ENCODE results near the gene FGA. TPM values are rescaled to one million over a fixed set of nuclear protein-coding genes. Genes with fewer than 3 reads are reported as not detected.

The FGA gene
- total RNA-seq = 15,070 TPM

DNA sequence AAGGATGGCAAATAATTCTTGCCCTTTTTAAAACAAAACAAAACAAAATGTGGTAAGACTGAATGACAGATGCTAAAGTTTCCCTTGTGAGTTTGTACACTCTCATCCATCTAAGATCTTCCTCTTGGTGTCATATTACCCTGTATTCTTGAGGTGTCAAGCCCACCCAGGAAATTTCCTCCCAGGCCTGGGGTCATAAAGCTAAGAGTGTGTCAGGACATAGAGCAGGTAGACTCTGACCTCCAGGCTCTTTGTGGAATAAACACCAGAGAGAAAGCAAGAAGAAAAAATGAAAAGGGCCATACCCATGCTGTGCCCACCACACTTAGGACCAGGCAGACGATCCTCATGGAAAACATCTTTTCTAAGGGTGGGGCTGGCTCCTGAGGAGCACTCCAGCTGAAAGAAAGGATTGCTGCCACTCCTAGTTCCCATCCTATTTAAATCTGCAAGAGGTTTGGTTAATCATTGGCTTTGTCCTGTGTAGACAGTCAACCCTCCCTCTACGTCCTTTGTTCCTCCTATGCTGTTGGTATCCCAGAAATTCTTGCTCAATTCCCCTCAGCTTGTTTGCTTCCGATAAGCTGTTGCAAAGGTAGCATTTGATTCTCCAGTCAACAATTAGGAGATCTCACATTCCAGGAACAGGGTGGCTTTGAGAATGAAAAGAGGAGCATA lies at the start of gene FGA:
TSS of gene FGA (minus strand) at position 414 of the 678 bp plus-strand sequence. CDS start at position 359, 55 bp downstream.
- DNase-seq (ENCODE audit: low spot score) (peak; percentile 80), ATAC-seq (peak; percentile 59)

DNA sequence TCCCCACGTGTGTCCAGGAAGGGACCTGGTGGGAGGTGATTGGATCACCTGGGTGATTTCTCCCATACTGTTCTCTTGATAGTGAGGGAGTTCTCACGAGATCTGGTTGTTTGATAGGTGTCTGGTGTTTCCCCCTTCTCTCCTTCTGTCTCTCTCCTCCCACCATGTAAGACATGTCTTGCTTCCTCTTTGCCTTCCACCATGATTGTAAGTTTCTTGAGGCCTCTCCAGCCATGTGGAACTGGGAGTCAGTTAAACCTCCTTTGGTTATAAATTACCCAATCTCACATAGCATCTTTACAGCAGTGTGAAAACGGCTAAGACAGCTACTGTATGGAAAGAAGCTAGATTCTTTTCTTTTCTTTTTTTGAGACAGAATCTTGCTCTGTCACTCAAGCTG lies 43.5 kb upstream of the FGA start:
- DNase-seq (ENCODE audit: low spot score) = no peak
- ATAC-seq = no peak

DNA sequence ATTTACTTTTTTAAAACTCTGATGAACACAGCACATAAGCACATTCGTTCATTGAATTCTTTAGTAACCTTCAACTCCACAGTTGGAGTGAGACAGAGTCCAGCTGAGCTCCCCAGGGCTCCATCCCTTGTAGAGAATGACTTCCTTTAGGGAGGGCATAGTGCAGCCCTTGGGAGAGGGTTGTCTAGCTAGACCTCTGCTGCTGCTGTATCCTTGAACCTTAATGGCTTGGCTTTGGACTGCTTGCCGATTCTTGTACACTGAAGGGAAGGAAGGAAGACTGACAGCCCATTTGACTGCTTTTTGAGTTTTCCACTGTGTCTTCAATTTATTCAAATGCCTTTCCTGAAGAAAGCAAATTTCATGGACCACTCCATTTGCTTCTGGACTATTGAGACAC lies 41.3 kb upstream of the FGA start:
- DNase-seq (ENCODE audit: low spot score) = no peak

GRCh38 chr4:154630324-154630723 lies 39.8 kb upstream of the FGA start:
- DNase-seq (ENCODE audit: low spot score) (no peak), ATAC-seq (no peak)

More for the DNA sequence above, 41.3 kb upstream of the FGA start:
- ATAC-seq = no peak

GRCh38 chr4:154626793-154627484 lies 36.4 kb upstream of the FGA start:
- peak; percentile 86 for ATAC-seq
- DNase-seq (ENCODE audit: low spot score) = peak; percentile 78

GRCh38 chr4:154625971-154626370 lies 35.4 kb upstream of the FGA start:
- no peak for DNase-seq (ENCODE audit: low spot score)
- ATAC-seq = no peak

- peak; percentile 11 for ATAC-seq
Observed at GRCh38 chr4:154623995-154624394, 33.5 kb upstream of the FGA start.

DNA sequence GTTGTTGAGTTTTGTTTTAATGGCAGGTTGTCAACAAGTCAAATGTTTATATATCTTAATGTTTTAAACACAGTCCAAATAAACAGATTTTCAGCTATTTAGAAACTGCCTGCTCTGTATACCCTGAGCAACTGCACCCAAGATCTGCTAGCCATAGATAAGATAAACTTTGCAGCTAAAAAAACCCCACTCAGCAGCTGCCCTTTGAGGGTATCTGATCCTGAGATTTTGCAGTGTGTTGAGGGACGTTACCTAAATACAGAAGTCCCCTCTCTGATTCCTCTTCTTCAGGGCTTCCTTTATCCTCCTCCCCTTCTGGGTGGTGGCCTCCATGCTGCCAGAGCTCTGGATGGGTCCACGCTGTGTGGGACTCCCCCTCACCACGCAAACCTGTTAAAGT lies 32.9 kb upstream of the FGA start:
- ATAC-seq = no peak
- no peak for DNase-seq (ENCODE audit: low spot score)

More at GRCh38 chr4:154623995-154624394, 33.5 kb upstream of the FGA start:
- no peak for DNase-seq (ENCODE audit: low spot score)

DNA sequence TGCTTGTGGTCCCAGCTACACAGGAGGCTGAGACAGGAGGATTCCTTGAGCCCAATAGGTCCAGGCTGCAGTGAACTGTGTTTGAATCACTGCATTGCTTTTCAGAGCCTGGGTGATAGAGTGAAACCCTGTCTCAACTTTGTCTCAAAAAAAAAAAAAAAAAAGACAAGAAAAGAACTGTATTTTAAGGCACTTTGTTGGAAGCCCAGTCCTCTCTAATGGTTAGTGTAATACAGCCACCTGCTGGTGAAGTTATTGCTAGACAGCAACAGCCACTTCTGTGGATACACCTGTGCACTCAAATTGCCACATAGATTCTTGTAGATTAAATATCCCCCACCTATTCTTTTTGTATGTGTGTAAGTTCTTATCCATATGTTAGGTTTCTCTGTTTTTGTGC lies 32.1 kb upstream of the FGA start:
- peak; percentile 45 for ATAC-seq
- DNase-seq (ENCODE audit: low spot score) = no peak

DNA sequence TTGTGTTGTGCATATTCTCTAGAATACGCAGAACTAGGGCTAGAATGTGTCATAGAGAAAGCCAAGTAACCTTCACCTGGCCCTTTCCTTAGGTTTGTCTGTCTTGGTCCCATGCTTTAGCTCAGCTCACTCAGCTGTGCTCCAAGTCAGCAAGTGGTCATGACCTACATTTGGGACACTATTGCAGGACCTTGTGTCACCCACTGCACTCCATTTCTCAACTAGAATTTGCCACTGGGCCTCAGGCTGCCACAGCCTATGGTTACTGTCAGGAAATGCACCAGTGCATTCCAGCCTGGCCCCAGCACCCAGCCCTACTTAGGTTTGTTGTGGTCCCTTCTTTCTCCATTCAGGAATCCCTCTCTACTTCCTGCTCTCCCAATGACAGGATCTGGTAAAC lies 29.6 kb upstream of the FGA start:
- ATAC-seq = peak; percentile 52
- DNase-seq (ENCODE audit: low spot score) = no peak

- peak; percentile 71 for ATAC-seq
- peak; percentile 79 for DNase-seq (ENCODE audit: low spot score)
Observed at GRCh38 chr4:154618708-154619315, 28.3 kb upstream of the FGA start.

DNA sequence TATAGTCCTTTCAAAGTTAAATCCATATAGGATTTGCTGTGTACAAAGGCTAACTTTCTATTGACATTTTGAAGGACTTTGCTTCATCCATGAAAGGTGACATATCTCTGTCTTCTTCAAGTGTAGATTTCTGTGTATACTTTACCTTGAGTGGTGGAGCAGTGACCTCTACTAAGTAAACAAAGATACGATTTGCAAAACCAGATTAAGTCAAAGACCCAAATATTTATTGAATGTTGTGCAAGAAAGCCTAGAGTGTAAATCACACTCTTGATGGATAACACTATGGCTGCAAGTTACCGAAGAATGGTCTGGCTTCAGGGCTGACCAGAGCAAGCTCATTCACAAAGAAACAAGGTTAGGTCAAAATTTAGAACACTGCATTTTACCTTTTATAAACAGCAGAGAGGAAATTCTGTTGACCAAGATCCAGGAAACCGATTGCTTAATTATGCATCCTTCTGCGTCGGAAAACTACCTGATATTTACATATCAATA lies 27.3 kb upstream of the FGA start:
- DNase-seq (ENCODE audit: low spot score) = no peak
- ATAC-seq = peak; percentile 38

- DNase-seq (ENCODE audit: low spot score) (no peak), ATAC-seq (no peak)
Observed at GRCh38 chr4:154616731-154617130, 26.2 kb upstream of the FGA start.

DNA sequence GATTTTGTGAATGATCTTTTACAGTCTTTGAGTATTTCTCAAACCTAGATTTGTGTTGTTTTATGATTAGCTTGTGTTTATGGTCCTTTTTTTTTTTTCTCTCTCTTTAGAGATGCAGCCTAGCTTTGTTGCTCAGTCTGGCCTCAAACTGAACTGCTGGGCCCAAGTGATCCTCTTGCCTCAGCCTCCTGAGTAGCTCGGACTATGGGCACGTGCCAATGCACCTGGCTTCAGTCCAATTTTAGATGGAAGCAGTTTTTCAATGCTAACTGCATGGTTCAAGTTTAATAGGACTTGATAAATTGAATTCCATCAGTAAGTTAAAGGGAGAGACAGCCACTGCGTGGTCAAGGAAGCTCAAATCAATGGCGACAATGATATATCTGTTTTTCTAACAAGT lies 25.7 kb upstream of the FGA start:
- DNase-seq (ENCODE audit: low spot score) (no peak), ATAC-seq (no peak)

- ATAC-seq = no peak
Observed at GRCh38 chr4:154615211-154615610, 24.7 kb upstream of the FGA start.

GRCh38 chr4:154614306-154614705 lies 23.8 kb upstream of the FGA start:
- ATAC-seq (no peak), DNase-seq (ENCODE audit: low spot score) (no peak)

More at GRCh38 chr4:154615211-154615610, 24.7 kb upstream of the FGA start:
- DNase-seq (ENCODE audit: low spot score) = no peak

DNA sequence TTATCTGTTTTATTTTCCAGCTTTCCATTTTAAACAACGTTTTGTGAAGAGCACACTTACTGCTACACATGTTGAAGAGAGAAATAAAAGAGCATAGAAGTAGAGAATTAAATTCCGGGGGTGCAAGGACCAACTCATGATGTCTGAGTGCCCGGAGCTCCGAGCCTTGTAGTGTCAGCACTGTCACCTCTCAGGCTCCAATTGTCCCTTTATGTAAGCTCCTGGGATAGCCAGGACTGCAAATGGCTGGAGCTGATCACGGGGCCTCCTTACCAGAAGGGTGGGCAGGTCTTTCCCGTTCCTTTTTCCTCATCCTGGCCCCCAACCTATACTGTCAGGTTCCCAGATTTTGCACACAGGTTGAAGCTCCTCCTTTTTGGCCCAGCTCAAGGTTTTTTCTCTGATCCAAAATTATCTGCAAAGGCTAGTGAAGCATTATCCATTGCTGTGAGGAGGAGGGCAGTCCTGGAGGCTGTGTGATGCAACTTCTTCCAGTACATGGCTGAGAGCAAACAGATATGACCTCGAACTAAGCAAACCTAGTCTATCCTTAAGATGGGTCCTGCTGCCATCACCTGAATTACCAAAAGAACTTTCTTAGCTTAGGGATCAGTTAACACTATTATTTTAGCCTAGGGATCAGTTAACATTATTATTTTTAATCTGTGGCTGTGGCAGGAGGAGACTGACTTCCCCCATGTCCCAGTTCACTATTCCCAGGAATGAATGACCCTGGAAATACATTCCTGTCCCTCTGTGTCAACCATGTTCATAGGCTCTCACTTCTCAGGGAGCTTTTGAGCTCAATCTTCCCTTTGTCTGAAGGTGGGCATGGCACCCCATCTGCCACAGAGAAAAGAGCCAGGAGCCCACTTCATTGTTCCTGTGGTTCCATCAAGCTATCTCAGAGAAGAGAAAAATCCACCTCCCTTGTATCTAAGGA lies 22.2 kb upstream of the FGA start, which contains the start of gene FGG:
TSS of gene FGG (minus strand) at position 185 of the 943 bp plus-strand sequence. CDS start at position 138, 47 bp downstream.
- DNase-seq (ENCODE audit: low spot score) = peak; percentile 93
- peak; percentile 76 for ATAC-seq

DNA sequence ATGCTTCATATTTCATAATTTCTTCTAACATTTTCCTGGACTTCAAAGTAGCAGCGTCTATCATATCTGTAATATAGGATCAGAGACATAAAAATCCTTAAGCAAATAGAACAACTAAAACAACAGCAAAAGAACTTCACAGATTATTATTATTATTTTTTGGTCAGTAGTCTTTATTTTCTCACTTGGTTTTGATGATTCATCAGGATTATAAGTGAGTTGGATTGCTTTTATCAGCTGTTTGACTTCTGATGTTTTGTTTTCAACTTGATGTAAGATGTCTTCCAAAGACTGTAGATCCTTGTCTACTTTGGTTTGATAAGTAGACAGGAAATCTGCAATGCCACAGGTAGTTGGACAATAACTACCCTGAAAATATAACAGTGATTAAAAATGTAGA lies 21.3 kb upstream of the FGA start:
- ATAC-seq = no peak
- DNase-seq (ENCODE audit: low spot score) = no peak

DNA sequence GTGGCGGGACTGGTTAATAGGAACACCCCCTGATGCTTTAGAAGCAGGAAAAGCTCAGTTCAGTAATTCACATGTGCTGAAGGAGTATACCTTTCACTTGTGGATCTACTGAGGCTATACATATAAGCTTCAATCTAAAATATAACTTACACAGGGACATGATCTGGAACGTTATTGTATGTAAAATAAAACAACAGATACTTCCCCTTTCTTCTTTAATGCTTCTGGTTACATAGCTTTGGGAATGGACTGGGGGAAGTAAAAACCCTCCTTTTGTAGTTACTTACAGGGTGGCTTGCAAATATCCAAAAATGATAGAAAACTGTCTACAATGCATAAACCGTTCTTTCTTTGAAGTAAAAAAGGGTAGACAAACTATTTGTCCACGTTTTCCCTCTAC lies 20.0 kb upstream of the FGA start:
- no peak for DNase-seq (ENCODE audit: low spot score)
- no peak for ATAC-seq

GRCh38 chr4:154609532-154609931 lies 19.0 kb upstream of the FGA start:
- DNase-seq (ENCODE audit: low spot score) (no peak), ATAC-seq (no peak)

Data from left lobe of liver (tissue), 2 donors.